H1 (cell line): ENCODE data around the gene MAGI3. TPM values are rescaled to one million over a fixed set of nuclear protein-coding genes. Genes with fewer than 3 reads are reported as not detected.

Source experiments
- CREB1 ChIP-seq: IDR thresholded peaks from 2 replicates; pipeline ENCODE4 v1.6.1; 2012; ENCODE audit warnings: inconsistent platforms
- GABPA ChIP-seq: IDR thresholded peaks from 2 replicates; pipeline ENCODE4 v1.6.1; 2011; ENCODE audit warnings: mild to moderate bottlenecking, low read length, moderate library complexity, borderline replicate concordance; ENCODE audit not compliant: insufficient read depth
- POLR2AphosphoS5 ChIP-seq: IDR thresholded peaks from 2 replicates; pipeline ENCODE4 v1.6.1; 2011; ENCODE audit warnings: low read depth, low read length
- SIX5 ChIP-seq: IDR thresholded peaks from 2 replicates; pipeline ENCODE4 v1.6.1; 2011; ENCODE audit warnings: mild to moderate bottlenecking, low read depth, low read length
- TAF7 ChIP-seq: optimal IDR thresholded peaks from 2 replicates; pipeline ENCODE3; 2011; ENCODE audit warnings: low read depth, mild to moderate bottlenecking, inconsistent platforms, low read length, moderate library complexity, borderline replicate concordance
- TCF12 ChIP-seq: IDR thresholded peaks from 2 replicates; pipeline ENCODE4 v1.6.1; 2011; ENCODE audit warnings: low read depth, mild to moderate bottlenecking, low read length
- polyA plus RNA-seq, 7 experiments: library from polyadenylated mRNA; depleted of rRNA in 3 of 7; stranded (reverse) in 5 of 7; unstranded in 2 of 7; fragments of >200 nt in 5 of 7; fragments of 200-250 nt in 2 of 7; gene quantifications; 1 replicate in 5 of 7; 2 replicates in 1 of 7; 4 replicates in 1 of 7; pipeline versions ENCODE4 v1.2.1 to v1.2.3, GENCODE V29; 2011 to 2013; ENCODE audit warnings: missing spikeins in 2 of 7, mixed read lengths in 2 of 7
- total RNA-seq: library from RNA; stranded (reverse); fragmentation: NEBNext Ultra II Directional; extraction: Animal tissue kit (Norgen Biotek cat#: 25700); gene quantifications from 2 replicates; pipeline ENCODE4 v1.2.1, GENCODE V29; 2021

MAGI3 gene
- total and polyA plus RNA-seq, 2 of the 8 experiments (the other 6 are each of a cell fraction or from before 2014, with no cell fraction given) = 2.3 to 7.8 TPM

DNA sequence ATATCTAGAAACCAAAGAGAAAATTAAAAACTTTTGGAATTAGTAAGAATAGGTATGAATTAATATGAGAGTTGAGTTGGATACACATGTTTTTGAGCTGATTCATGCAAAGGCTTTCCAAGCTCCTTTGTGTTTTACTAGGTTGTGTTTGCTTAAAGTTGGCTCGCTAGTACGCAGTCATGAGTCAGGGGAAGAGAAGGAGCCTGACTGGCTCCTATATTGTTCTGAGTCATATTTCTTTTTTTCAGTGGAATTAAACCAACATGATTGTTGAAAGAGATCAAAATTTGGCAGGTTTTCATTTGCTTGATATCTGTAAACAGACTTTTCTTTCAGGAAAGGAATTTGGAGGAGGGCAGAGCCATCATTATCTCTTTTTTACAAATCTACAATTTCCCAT is 66.7 kb downstream of the MAGI3 start (continued):
- TF ChIP-seq CREB1 (no peak), SIX5 (no peak), POLR2AphosphoS5 (no peak), TCF12 (no peak), GABPA (no peak), TAF7 (no peak)
